Transverse colon (tissue), 4 donors: Measurements from ENCODE around the gene BDKRB1. TPM values are rescaled to one million over a fixed set of nuclear protein-coding genes. Genes with fewer than 3 reads are reported as not detected.

Experiments used
- DNase-seq: peaks from one replicate; pipeline ENCODE4 v3.0.0-alpha.2; 2019
- H3K27ac ChIP-seq, 4 donors: fragments of 200-600 bp; sonication (generic); 2 replicates each; pipeline ENCODE4 v1.5.1; 2016 to 2018; ENCODE audit warnings: inconsistent platforms in 4 of 4
- H3K27me3 ChIP-seq: fragments of 200-600 bp; sonication (generic); 2 replicates; pipeline ENCODE4 v1.5.1; 2017; ENCODE audit warnings: inconsistent platforms
- H3K36me3 ChIP-seq, 4 donors: fragments of 200-600 bp; sonication (generic); 2 replicates each; pipeline ENCODE4 v1.5.1; 2017 to 2019; ENCODE audit warnings: inconsistent platforms in 4 of 4
- H3K4me1 ChIP-seq, 4 donors: fragments of 200-600 bp; sonication (generic); 2 replicates each; pipeline ENCODE4 v1.5.1; 2017 to 2020; ENCODE audit warnings: inconsistent platforms in 4 of 4
- H3K4me3 ChIP-seq, 4 donors: fragments of 200-600 bp; sonication (generic); 1 replicate in 1 of 4; 2 replicates in 3 of 4; pipeline versions ENCODE4 v1.5.1 to v1.6.1; 2017 to 2019; ENCODE audit warnings: inconsistent platforms in 4 of 4
- H3K9me3 ChIP-seq, 2 donors: fragments of 200-600 bp; sonication (generic); 2 replicates each; pipeline ENCODE4 v1.5.1; 2017 to 2019; ENCODE audit warnings: inconsistent platforms in 2 of 2
- CTCF ChIP-seq, 5 experiments: fragments of 200-600 bp in 3 of 5; fragments of 450-650 bp in 2 of 5; sonication (generic) in 3 of 5; IDR thresholded peaks; 1 replicate in 2 of 5; 2 replicates in 3 of 5; pipeline ENCODE4 v1.5.1; 2016 to 2017; ENCODE audit warnings: antibody characterized with exemption in 5 of 5, inconsistent platforms in 3 of 5, mild to moderate bottlenecking in 2 of 5, moderate library complexity in 1 of 5
- EP300 ChIP-seq: sonication (generic); formaldehyde crosslinking; IDR thresholded peaks from one replicate; pipeline ENCODE4 v1.6.1; 2017; ENCODE audit warnings: antibody characterized with exemption, low read depth
- POLR2A ChIP-seq: fragments of 450-650 bp; IDR thresholded peaks from one replicate; pipeline ENCODE4 v1.6.1; 2016; ENCODE audit warnings: antibody characterized with exemption, mild to moderate bottlenecking, moderate library complexity
- POLR2AphosphoS5 ChIP-seq, 3 donors: sonication (generic); formaldehyde crosslinking; IDR thresholded peaks; one replicate each; pipeline ENCODE4 v1.6.1; 2016; ENCODE audit warnings: antibody characterized with exemption in 3 of 3
- WGBS, 2 donors: methylation state at CpG; one replicate each; pipeline ENCODE4 v1.1.5; 2018; ENCODE audit warnings: low coverage in 1 of 2; 5-methylcytosine and 5-hydroxymethylcytosine counted together
- in situ Hi-C, 4 donors: fragments of 200-750 bp; cut with MboI; loops; one replicate each; pipeline versions ENCODE4 v1.15.0 to v1.15.1; 2017; ENCODE audit warnings: low sequenced_read_pairs in 3 of 4, low pct_ligation_motif_present in 1 of 4, low pct_unique_long_range_greater_than_20kb in 1 of 4
- intact Hi-C: fragments of 100-400 bp; cut with DNase I; formaldehyde crosslinking; loops from one replicate; pipeline ENCODE4 v1.15.1; 2023; ENCODE audit warnings: low total_unique reads
- total RNA-seq, 4 donors: library from RNA; depleted of rRNA; stranded (reverse); fragments of >200 nt; gene quantifications; one replicate each; pipeline ENCODE4 v1.1.0, GENCODE V29; 2016

Gene BDKRB1
- total RNA-seq, 4 donors from 2014 or later: 1.1 to 4.4 (median 2.3) TPM

DNA sequence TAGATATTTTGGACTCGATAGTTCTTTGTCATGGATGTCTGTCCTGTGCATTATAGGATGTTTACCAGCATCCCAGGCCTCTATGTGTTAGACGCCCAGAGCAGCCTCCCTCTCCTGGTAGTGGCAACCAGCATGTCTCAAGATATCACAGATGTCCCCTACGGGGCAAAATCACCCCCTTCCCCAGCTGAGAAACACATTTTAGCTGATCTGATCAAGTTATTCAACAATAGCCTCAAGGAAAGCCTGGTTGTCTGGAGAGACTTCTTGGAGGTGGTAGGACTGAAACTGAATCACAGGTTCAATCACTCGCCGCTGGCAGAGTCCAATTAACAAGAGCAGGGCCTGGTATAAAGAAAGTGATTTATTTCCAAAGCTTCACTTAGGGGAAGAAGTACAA, 17.6 kb downstream of the BDKRB1 start:
- no peak for DNase-seq
- in situ Hi-C loops: loop anchor here in 3 of 4 donors (5.0 to 10.0 kb wide), 3 partner anchors 171 to 269 kb away; no protein-coding TSS in a partner anchor

DNA sequence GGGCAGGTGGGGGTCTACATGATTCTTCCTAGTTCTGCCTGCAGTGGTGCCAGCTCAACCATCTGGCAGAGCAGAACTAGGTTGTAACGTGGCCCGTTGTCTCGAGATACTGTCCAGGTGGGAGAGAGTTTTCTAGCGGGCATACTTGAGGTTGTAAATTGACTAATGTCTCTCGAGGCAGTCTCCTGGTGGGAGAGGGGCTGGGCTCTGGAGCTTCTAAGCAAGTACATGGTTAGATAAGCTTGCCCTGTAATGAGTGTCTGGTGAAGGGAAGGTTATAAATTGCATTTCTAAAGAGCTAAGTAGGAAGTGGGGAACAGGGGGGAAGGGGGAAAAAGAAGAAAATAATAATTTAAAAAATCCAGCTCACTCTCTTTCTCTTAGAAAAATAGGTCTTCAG, 18.1 kb downstream of the BDKRB1 start:
- 60 to 78% methylated on average over 1 to 5 of the region's 5 CpGs for WGBS, 2 donors
- TF ChIP-seq EP300 (no peak), POLR2A (no peak), POLR2AphosphoS5 (IDR thresholded peaks at IDR 0.05) (no peak), CTCF (IDR thresholded peaks at IDR 0.05) (no peak)
- Histone ChIP-seq H3K36me3 (no peaks in the 10 kb centered on the region), H3K27me3 (no peaks in the 10 kb centered on the region), H3K27ac (peak overlapping the region in 2 of 4 donors; percentile 5 to 13), H3K4me3 (no peak overlapping the region), H3K4me1 (peaks cover 4 to 17% (median 5%) of the 10 kb centered on the region in 4 donors), H3K9me3 (peaks cover 7% of the 10 kb centered on the region in 2 donors)
- in situ Hi-C loops: loop anchor here in 3 of 4 donors (5.0 to 10.0 kb wide), 3 partner anchors 172 to 269 kb away; no protein-coding TSS in a partner anchor
- no peak for DNase-seq
- intact Hi-C loops: loop anchor here (2.0 kb wide), 1 partner anchor 173 kb away; no protein-coding TSS in a partner anchor

More for the DNA sequence above, 17.6 kb downstream of the BDKRB1 start:
- Histone ChIP-seq H3K9me3 (peaks cover 7% of the 10 kb centered on the region in 2 donors), H3K27me3 (no peaks in the 10 kb centered on the region), H3K4me1 (peaks cover 4 to 22% (median 8%) of the 10 kb centered on the region in 4 donors), H3K4me3 (no peak overlapping the region), H3K27ac (peak overlapping the region in 1 of 4 donors; percentile 5), H3K36me3 (no peaks in the 10 kb centered on the region)
- TF ChIP-seq POLR2AphosphoS5 (IDR thresholded peaks at IDR 0.05) (no peak), EP300 (no peak), CTCF (IDR thresholded peaks at IDR 0.05) (no peak), POLR2A (no peak)
- WGBS, 2 donors: 86% methylated on average over 5 of the region's 5 CpGs; no CpG with 5 or more reads in 1 of the 2 donors
- intact Hi-C loops: loop anchor here (2.0 kb wide), 1 partner anchor 173 kb away; no protein-coding TSS in a partner anchor

DNA sequence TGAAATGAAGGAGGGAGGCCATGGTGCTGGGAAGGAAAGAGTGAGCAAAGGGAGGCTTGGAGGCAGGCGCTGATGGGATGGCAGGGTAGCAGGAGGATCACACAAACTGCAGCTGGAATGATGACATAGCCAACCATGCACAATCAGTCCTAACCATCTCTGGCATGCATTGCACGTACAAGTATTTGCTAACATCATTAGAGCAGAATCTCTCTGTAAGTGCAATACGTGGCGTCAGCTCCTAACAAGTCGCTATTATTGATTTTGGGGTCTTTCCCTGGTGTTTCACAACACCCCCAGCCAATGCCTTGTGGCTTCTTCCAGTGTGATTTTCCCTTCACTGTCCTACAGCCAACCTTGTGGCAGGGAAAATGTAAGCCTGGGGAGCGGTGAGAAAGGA, 18.5 kb downstream of the BDKRB1 start:
- H3K27me3 ChIP-seq: no peaks in the 10 kb centered on the region
- H3K4me1 ChIP-seq: peaks cover 4 to 13% (median 5%) of the 10 kb centered on the region in 4 donors
- intact Hi-C loops: loop anchor here (2.0 kb wide), 1 partner anchor 174 kb away; no protein-coding TSS in a partner anchor
- in situ Hi-C loops: loop anchor here in 3 of 4 donors (5.0 to 10.0 kb wide), 3 partner anchors 172 to 270 kb away; no protein-coding TSS in a partner anchor
- peaks cover 7% of the 10 kb centered on the region in 2 donors for H3K9me3 ChIP-seq
- no peaks in the 10 kb centered on the region for H3K36me3 ChIP-seq
- TF ChIP-seq EP300 (no peak), POLR2AphosphoS5 (IDR thresholded peaks at IDR 0.05) (peak in 1 of 3 donors; percentile 38)
- 68 to 72% methylated on average over 6 of the region's 6 CpGs for WGBS, 2 donors
- H3K27ac ChIP-seq: peak overlapping the region; percentile 13 to 58 (median 33)
- H3K4me3 ChIP-seq: no peak overlapping the region
- DNase-seq: no peak

DNA sequence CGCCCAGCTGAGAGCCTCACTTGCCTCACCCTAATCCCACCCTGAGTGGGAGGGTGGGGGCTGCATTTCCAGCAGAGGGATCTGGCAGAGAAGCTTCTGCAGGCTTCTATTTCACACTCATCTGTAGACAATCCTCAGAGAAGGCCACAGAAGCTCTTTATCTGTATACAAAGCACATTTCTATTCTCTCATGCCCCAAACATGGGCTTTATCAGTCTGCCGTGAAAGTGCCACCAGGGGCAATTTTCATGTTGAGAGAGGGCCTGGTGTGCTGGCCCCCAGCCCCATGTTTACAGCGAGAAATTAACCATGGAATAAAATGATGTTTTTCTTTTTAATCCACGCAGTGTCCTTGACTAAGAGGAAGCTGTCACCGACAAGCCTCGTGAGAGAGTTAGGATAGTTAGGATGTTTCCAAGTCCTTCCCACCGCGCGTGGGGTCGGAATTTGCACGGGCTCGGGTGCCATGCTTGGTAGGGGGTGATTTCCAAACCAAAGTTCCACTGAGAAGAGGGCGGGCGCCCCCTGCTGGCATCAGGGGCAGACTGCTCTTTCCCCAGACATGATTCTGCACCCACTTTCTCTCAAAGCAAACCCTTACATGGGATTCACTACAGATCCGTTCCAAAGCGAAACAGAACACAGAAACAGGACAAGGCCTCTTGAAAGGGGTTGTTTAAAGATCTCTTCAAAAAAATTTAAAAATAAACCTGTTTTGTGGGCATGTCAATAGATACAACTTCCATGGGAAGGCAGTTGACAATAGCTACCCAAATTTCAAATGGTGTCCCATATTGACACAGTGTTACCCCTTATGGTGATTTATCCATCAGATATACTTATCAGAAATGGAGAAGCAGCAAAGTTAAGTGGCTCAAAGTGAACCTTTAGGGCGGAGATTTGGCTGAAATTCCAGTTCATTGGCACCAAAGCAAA, 19.4 kb downstream of the BDKRB1 start:
- Histone ChIP-seq H3K27ac (peak overlapping the region; percentile 13 to 58 (median 33)), H3K4me3 (no peak overlapping the region), H3K9me3 (peaks cover 7% of the 10 kb centered on the region in 2 donors), H3K36me3 (no peaks in the 10 kb centered on the region), H3K4me1 (peaks cover 4 to 13% (median 5%) of the 10 kb centered on the region in 4 donors), H3K27me3 (no peaks in the 10 kb centered on the region)
- intact Hi-C loops (loop anchor here (2.0 kb wide), 1 partner anchor 175 kb away; no protein-coding TSS in a partner anchor), in situ Hi-C loops (loop anchor here in 3 of 4 donors (5.0 to 25.0 kb wide), 3 partner anchors 178 to 271 kb away; no protein-coding TSS in a partner anchor)
- peak; percentile 95 to 97 (median 96) for TF ChIP-seq CTCF (IDR thresholded peaks at IDR 0.05)
- TF ChIP-seq EP300: no peak
- DNase-seq: peak; percentile 75
- WGBS, 2 donors: 22 to 26% methylated on average over 6 to 17 of the region's 17 CpGs
